Measurements from ENCODE around the gene SEPTIN1.
"Not testable (repeated sequence)": the region's sequence is repeated elsewhere in the genome, so short reads cannot be mapped to it uniquely, and the experiment has no call there.

Gene SEPTIN1

GRCh38 chr16:30399435-30400186 is 17.2 kb upstream of the SEPTIN1 start:
- FAIRE-seq = no peak

- FAIRE-seq = no peak
Observed at GRCh38 chr16:30398661-30399434, 16.5 kb upstream of the SEPTIN1 start.

- FAIRE-seq = no peak
Observed at GRCh38 chr16:30397776-30398660, 15.7 kb upstream of the SEPTIN1 start.

- FAIRE-seq = no peak
Observed at GRCh38 chr16:30397056-30397455, 14.7 kb upstream of the SEPTIN1 start.

GRCh38 chr16:30396627-30397026 is 14.3 kb upstream of the SEPTIN1 start:
- not testable (repeated sequence) for FAIRE-seq

- no peak for FAIRE-seq
Observed at GRCh38 chr16:30395992-30396585, 13.7 kb upstream of the SEPTIN1 start.

GRCh38 chr16:30395155-30395991 is 13.0 kb upstream of the SEPTIN1 start, which contains the start of gene ZNF48:
Gene ZNF48, plus strand, starts transcription at chr16:30395420. Its CDS starts 375 bp downstream, at chr16:30395795.
- FAIRE-seq = no peak

- no peak for FAIRE-seq
Observed at GRCh38 chr16:30394592-30395154, 12.3 kb upstream of the SEPTIN1 start.

- FAIRE-seq = no peak
Observed at GRCh38 chr16:30383521-30383920, 1.2 kb upstream of the SEPTIN1 start.

GRCh38 chr16:30381291-30382041 is 895 bp downstream of the SEPTIN1 start:
- FAIRE-seq = no peak

- FAIRE-seq = no peak
Observed at GRCh38 chr16:30380803-30381208, 1.6 kb downstream of the SEPTIN1 start.

- no peak for FAIRE-seq
Observed at GRCh38 chr16:30380072-30380802, 2.1 kb downstream of the SEPTIN1 start.

GRCh38 chr16:30379158-30379783 is 3.1 kb downstream of the SEPTIN1 start:
- no peak for FAIRE-seq

- no peak for FAIRE-seq
Observed at GRCh38 chr16:30378236-30379157, 3.9 kb downstream of the SEPTIN1 start.

GRCh38 chr16:30377812-30378235 is 4.5 kb downstream of the SEPTIN1 start:
- FAIRE-seq = no peak

GRCh38 chr16:30377050-30377811 is 5.1 kb downstream of the SEPTIN1 start:
- no peak for FAIRE-seq

GRCh38 chr16:30376461-30376902 is 5.9 kb downstream of the SEPTIN1 start:
- no peak for FAIRE-seq

Data from endometrium (tissue), 2 donors.